Chondrocyte (in vitro differentiated cells): ENCODE results near the gene KCTD1. TPM values are rescaled to one million over a fixed set of nuclear protein-coding genes. Genes with fewer than 3 reads are reported as not detected.

ENCODE experiments used
- DNase-seq: peaks from one replicate; pipeline ENCODE4 v3.0.0; 2021; ENCODE audit warnings: mixed read lengths, low spot score
- H3K27ac Mint-ChIP-seq: one replicate; pipeline ENCODE4 v1.8.0; 2021; ENCODE audit warnings: mild to moderate bottlenecking, moderate library complexity, mixed read lengths; ENCODE audit not compliant: unreplicated experiment
- H3K27me3 Mint-ChIP-seq: 2 replicates; pipeline ENCODE4 v1.8.0; 2021; ENCODE audit warnings: low read depth, mixed read lengths
- H3K36me3 Mint-ChIP-seq: 2 replicates; pipeline ENCODE4 v1.8.0; 2021; ENCODE audit warnings: low read depth, mixed read lengths
- H3K4me1 Mint-ChIP-seq: 2 replicates; pipeline ENCODE4 v1.8.0; 2021; ENCODE audit warnings: low read depth, mild to moderate bottlenecking, mixed read lengths
- H3K4me3 Mint-ChIP-seq: one replicate; pipeline ENCODE4 v1.8.0; 2021; ENCODE audit warnings: mild to moderate bottlenecking, moderate library complexity, mixed read lengths; ENCODE audit not compliant: unreplicated experiment
- H3K9me3 Mint-ChIP-seq: 2 replicates; pipeline ENCODE4 v1.8.0; 2021; ENCODE audit warnings: low read depth, mixed read lengths
- CTCF ChIP-seq: fragments of 200-600 bp; sonication (generic); IDR thresholded peaks from 2 replicates; pipeline ENCODE4 v1.5.0; 2021; ENCODE audit warnings: antibody characterized with exemption, mild to moderate bottlenecking, moderate library complexity
- total RNA-seq: library from RNA; stranded (reverse); gene quantifications from 3 replicates; pipeline ENCODE4 v1.2.1, GENCODE V29; 2021

Gene KCTD1
- total RNA-seq, 1 donor from 2014 or later, result 18.1 TPM

- no peak for DNase-seq
- H3K4me1 Mint-ChIP-seq, result no peaks in the 10 kb centered on the region
- no peak overlapping the region for H3K4me3 Mint-ChIP-seq
- H3K36me3 Mint-ChIP-seq, result peaks cover 13% of the 10 kb centered on the region
- no peaks in the 10 kb centered on the region for H3K27me3 Mint-ChIP-seq
- H3K27ac Mint-ChIP-seq, result no peak overlapping the region
- no peaks in the 10 kb centered on the region for H3K9me3 Mint-ChIP-seq
- TF ChIP-seq CTCF, result no peak
Observed at GRCh38 chr18:26496528-26496927, 51.8 kb downstream of the KCTD1 start.

- Mint-ChIP-seq H3K27ac (no peak overlapping the region), H3K27me3 (no peaks in the 10 kb centered on the region), H3K9me3 (no peaks in the 10 kb centered on the region), H3K36me3 (peaks cover 14% of the 10 kb centered on the region), H3K4me1 (no peaks in the 10 kb centered on the region), H3K4me3 (no peak overlapping the region)
- DNase-seq, result no peak
- no peak for TF ChIP-seq CTCF
Observed at GRCh38 chr18:26495287-26495686, 53.1 kb downstream of the KCTD1 start.

GRCh38 chr18:26493021-26493420 is 55.3 kb downstream of the KCTD1 start:
- H3K27ac Mint-ChIP-seq, result no peak overlapping the region
- no peak for DNase-seq
- H3K36me3 Mint-ChIP-seq, result peaks cover 10% of the 10 kb centered on the region
- H3K9me3 Mint-ChIP-seq, result no peaks in the 10 kb centered on the region
- no peak overlapping the region for H3K4me3 Mint-ChIP-seq
- H3K27me3 Mint-ChIP-seq, result no peaks in the 10 kb centered on the region
- TF ChIP-seq CTCF, result no peak
- no peaks in the 10 kb centered on the region for H3K4me1 Mint-ChIP-seq

- no peak for TF ChIP-seq CTCF
- no peaks in the 10 kb centered on the region for H3K9me3 Mint-ChIP-seq
- no peaks in the 10 kb centered on the region for H3K4me1 Mint-ChIP-seq
- H3K4me3 Mint-ChIP-seq, result no peak overlapping the region
- DNase-seq, result no peak
- no peak overlapping the region for H3K27ac Mint-ChIP-seq
- H3K36me3 Mint-ChIP-seq, result peaks cover 4% of the 10 kb centered on the region
- no peaks in the 10 kb centered on the region for H3K27me3 Mint-ChIP-seq
Observed at GRCh38 chr18:26491194-26491816, 57.0 kb downstream of the KCTD1 start.

GRCh38 chr18:26489881-26490280 is 58.5 kb downstream of the KCTD1 start:
- H3K4me3 Mint-ChIP-seq, result no peak overlapping the region
- no peak for DNase-seq
- H3K4me1 Mint-ChIP-seq, result no peaks in the 10 kb centered on the region
- H3K9me3 Mint-ChIP-seq, result no peaks in the 10 kb centered on the region
- no peak for TF ChIP-seq CTCF
- no peaks in the 10 kb centered on the region for H3K27me3 Mint-ChIP-seq
- peaks cover 4% of the 10 kb centered on the region for H3K36me3 Mint-ChIP-seq
- no peak overlapping the region for H3K27ac Mint-ChIP-seq
